Astrocyte (in vitro differentiated cells and primary cell): Measurements from ENCODE around the gene REEP6. TPM values are rescaled to one million over a fixed set of nuclear protein-coding genes. Genes with fewer than 3 reads are reported as not detected.

Experiments
- DNase-seq: peaks from one replicate; pipeline ENCODE4 v3.0.0-alpha.2; 2010; ENCODE audit warnings: low read depth
- FAIRE-seq: peaks from 2 replicates; lab custom pipeline; 2011; peaks lifted over from hg19 to GRCh38; lab: Jason Lieb, UNC
- H2AFZ ChIP-seq: 2 replicates; pipeline ENCODE4 v1.6.0; 2012; ENCODE audit warnings: low read depth, low read length, inconsistent platforms
- H3K27ac ChIP-seq: 2 replicates; pipeline ENCODE4 v1.5.1; 2011; ENCODE audit warnings: low read depth, low read length, inconsistent platforms
- H3K27me3 ChIP-seq: 2 replicates; pipeline ENCODE4 v1.6.0; 2011; ENCODE audit warnings: low read length, inconsistent platforms; ENCODE audit not compliant: insufficient read depth
- H3K36me3 ChIP-seq: 2 replicates; pipeline ENCODE4 v1.5.1; 2011; ENCODE audit warnings: low read length, inconsistent platforms; ENCODE audit not compliant: insufficient read depth
- H3K4me1 ChIP-seq: 2 replicates; pipeline ENCODE4 v1.5.1; 2011; ENCODE audit warnings: low read length, inconsistent platforms; ENCODE audit not compliant: insufficient read depth
- H3K4me2 ChIP-seq: 2 replicates; pipeline ENCODE4 v1.6.0; 2012; ENCODE audit warnings: low read length, inconsistent platforms
- H3K4me3 ChIP-seq: 2 replicates; pipeline ENCODE4 v1.5.1; 2011; ENCODE audit warnings: low read depth, mild to moderate bottlenecking, low read length, inconsistent platforms; ENCODE audit not compliant: insufficient read depth
- H3K79me2 ChIP-seq: 2 replicates; pipeline ENCODE4 v1.6.0; 2012; ENCODE audit warnings: mild to moderate bottlenecking, low read length, inconsistent platforms; ENCODE audit not compliant: insufficient read depth
- H3K9ac ChIP-seq: 2 replicates; pipeline ENCODE4 v1.6.0; 2012; ENCODE audit warnings: mild to moderate bottlenecking, low read length, inconsistent platforms
- H3K9me3 ChIP-seq: 2 replicates; pipeline ENCODE4 v1.5.1; 2012; ENCODE audit warnings: low read depth, mild to moderate bottlenecking, low read length, inconsistent platforms; ENCODE audit not compliant: insufficient read depth
- H4K20me1 ChIP-seq: 2 replicates; pipeline ENCODE4 v1.6.0; 2012; ENCODE audit warnings: low read length, inconsistent platforms; ENCODE audit not compliant: insufficient read depth
- H3K27ac Mint-ChIP-seq: one replicate; pipeline ENCODE4 v1.8.0; 2021; ENCODE audit warnings: mild to moderate bottlenecking, mixed read lengths; ENCODE audit not compliant: unreplicated experiment
- H3K27me3 Mint-ChIP-seq: one replicate; pipeline ENCODE4 v1.8.0; 2021; ENCODE audit warnings: low read depth, mixed read lengths; ENCODE audit not compliant: unreplicated experiment
- H3K36me3 Mint-ChIP-seq: one replicate; pipeline ENCODE4 v1.8.0; 2021; ENCODE audit warnings: low read depth, mixed read lengths; ENCODE audit not compliant: unreplicated experiment
- H3K4me1 Mint-ChIP-seq: one replicate; pipeline ENCODE4 v1.8.0; 2021; ENCODE audit warnings: low read depth, mixed read lengths; ENCODE audit not compliant: unreplicated experiment
- H3K4me3 Mint-ChIP-seq: one replicate; pipeline ENCODE4 v1.8.0; 2021; ENCODE audit warnings: mild to moderate bottlenecking, moderate library complexity, mixed read lengths; ENCODE audit not compliant: unreplicated experiment
- H3K9me3 Mint-ChIP-seq: one replicate; pipeline ENCODE4 v1.8.0; 2021; ENCODE audit warnings: mild to moderate bottlenecking, mixed read lengths; ENCODE audit not compliant: unreplicated experiment
- EZH2 ChIP-seq: IDR thresholded peaks from 2 replicates; pipeline ENCODE4 v1.6.1; 2012; ENCODE audit warnings: mild to moderate bottlenecking, low read length, inconsistent platforms; ENCODE audit not compliant: insufficient read depth
- total RNA-seq: library from RNA; stranded (reverse); gene quantifications from 2 replicates; pipeline ENCODE4 v1.2.1, GENCODE V29; 2021
- TF ChIP-seq, protein P1 (sequence below): IDR thresholded peaks from 2 replicates; pipeline ENCODE4 v1.5.1; 2011; ENCODE audit warnings: low read depth, mild to moderate bottlenecking, inconsistent platforms, low read length, moderate library complexity; ENCODE audit not compliant: insufficient read depth

Gene REEP6
- total RNA-seq, 1 donor from 2014 or later: 5.7 TPM

DNA sequence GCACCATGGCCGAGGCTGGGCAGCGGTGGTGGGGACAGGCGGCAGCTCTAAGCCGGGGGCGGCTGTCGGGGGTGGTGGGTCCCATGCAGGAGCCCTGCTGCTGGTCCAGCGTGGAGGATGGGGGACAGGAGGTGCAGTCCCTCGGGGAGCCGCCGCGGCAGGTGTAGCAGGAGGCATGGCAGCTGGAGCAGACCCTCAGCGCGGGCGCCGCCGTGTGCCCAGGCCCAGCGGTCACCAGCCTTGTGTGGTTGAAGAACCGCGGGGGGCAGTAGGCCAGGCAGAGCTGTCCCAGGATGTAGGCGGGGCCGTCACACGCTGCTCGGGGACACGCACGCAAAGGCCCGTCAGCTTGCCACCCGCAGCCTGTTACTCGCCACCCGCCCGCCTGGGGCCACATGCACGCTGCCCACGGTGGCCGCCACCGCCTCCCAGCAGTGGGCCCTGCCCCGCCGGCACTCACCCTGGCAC, 9.1 kb upstream of the REEP6 start:
- Mint-ChIP-seq H3K4me1 (peaks cover 4% of the 10 kb centered on the region), H3K27me3 (no peaks in the 10 kb centered on the region), H3K27ac (no peak overlapping the region), H3K9me3 (no peaks in the 10 kb centered on the region), H3K4me3 (no peak overlapping the region), H3K36me3 (no peaks in the 10 kb centered on the region)
- H4K20me1 ChIP-seq: peaks cover 6% of the 10 kb centered on the region
- DNase-seq (no peak), FAIRE-seq (no peak)
- peaks cover 20% of the 10 kb centered on the region for H3K79me2 ChIP-seq
- no peak overlapping the region for H2AFZ ChIP-seq
- H3K9me3 ChIP-seq: no peaks in the 10 kb centered on the region
- H3K27me3 ChIP-seq: no peaks in the 10 kb centered on the region
- TF ChIP-seq, protein P1, sequence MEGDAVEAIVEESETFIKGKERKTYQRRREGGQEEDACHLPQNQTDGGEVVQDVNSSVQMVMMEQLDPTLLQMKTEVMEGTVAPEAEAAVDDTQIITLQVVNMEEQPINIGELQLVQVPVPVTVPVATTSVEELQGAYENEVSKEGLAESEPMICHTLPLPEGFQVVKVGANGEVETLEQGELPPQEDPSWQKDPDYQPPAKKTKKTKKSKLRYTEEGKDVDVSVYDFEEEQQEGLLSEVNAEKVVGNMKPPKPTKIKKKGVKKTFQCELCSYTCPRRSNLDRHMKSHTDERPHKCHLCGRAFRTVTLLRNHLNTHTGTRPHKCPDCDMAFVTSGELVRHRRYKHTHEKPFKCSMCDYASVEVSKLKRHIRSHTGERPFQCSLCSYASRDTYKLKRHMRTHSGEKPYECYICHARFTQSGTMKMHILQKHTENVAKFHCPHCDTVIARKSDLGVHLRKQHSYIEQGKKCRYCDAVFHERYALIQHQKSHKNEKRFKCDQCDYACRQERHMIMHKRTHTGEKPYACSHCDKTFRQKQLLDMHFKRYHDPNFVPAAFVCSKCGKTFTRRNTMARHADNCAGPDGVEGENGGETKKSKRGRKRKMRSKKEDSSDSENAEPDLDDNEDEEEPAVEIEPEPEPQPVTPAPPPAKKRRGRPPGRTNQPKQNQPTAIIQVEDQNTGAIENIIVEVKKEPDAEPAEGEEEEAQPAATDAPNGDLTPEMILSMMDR: no peak
- no peak overlapping the region for H3K27ac ChIP-seq
- H3K9ac ChIP-seq: no peak overlapping the region
- H3K4me3 ChIP-seq: no peak overlapping the region
- H3K36me3 ChIP-seq: no peaks in the 10 kb centered on the region
- no peaks in the 10 kb centered on the region for H3K4me1 ChIP-seq
- H3K4me2 ChIP-seq: no peak overlapping the region

DNA sequence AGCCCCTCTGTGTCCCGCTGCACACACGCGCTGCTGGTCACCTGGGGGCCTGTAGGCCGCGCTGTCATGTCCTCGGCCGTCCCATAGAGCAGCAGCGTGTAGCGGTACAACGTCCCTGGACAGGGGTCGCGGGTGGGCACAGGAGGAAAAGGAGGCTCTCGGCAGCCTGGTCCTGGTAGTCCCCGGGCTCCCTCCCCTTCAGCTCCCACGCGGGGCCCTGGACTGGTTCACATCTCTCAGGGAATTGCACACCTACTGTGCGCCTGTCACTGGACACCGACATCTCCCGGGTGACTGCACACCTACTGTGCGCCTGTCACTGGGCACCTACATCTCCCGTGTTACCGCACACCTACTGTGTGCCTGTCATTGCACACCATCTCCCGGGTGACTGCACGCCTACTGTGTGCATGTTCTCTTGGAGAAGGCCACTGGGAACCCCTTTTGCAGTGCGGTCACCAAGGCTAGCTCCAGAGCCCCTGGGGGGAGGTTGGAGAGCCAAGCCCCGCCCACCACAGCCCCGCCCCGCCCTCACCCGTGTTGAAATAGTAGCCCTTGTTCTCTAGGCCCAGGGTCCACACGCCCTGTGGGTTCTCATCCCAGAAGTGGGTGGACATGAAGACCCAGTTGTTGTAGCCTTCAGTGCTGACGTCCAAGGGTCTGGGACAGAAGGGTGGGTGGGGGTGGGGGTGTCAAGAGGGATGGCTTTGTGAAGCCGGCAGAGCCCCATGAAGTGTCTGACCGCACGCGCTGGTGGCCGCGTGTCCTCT, 8.4 kb upstream of the REEP6 start:
- H4K20me1 ChIP-seq: peaks cover under 1% of the 10 kb centered on the region
- no peaks in the 10 kb centered on the region for H3K36me3 ChIP-seq
- peaks cover 15% of the 10 kb centered on the region for H3K79me2 ChIP-seq
- no peak overlapping the region for H3K4me2 ChIP-seq
- TF ChIP-seq, protein P1: no peak
- no peak for TF ChIP-seq EZH2
- Mint-ChIP-seq H3K4me3 (no peak overlapping the region), H3K9me3 (no peaks in the 10 kb centered on the region), H3K27me3 (no peaks in the 10 kb centered on the region), H3K4me1 (no peaks in the 10 kb centered on the region), H3K36me3 (no peaks in the 10 kb centered on the region), H3K27ac (no peak overlapping the region)
- H3K27me3 ChIP-seq: no peaks in the 10 kb centered on the region
- H3K4me1 ChIP-seq: no peaks in the 10 kb centered on the region
- H3K27ac ChIP-seq: no peak overlapping the region
- H3K4me3 ChIP-seq: no peak overlapping the region
- FAIRE-seq (no peak), DNase-seq (no peak)
- H3K9ac ChIP-seq: no peak overlapping the region
- no peak overlapping the region for H2AFZ ChIP-seq
- H3K9me3 ChIP-seq: no peaks in the 10 kb centered on the region
